ENCODE data around the gene TNS1. TPM values are rescaled to one million over a fixed set of nuclear protein-coding genes. Genes with fewer than 3 reads are reported as not detected.

Gene TNS1
- total RNA-seq, 1 donor: 116 TPM

DNA sequence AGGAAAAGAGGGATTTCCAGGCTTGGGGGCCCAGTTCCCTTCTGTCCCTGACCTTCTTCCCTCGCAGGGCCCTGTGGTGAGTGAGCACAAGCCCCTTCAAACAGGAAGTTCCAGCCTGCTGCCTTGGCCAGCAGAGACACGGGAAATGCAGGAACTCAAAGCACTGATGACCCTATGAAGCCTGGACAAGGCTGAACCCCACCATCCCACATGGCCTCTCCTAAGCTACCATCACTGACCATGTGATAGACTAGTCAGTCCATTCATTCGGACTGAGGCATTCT, 196.4 kb downstream of the TNS1 start:
- TF ChIP-seq, protein P1, sequence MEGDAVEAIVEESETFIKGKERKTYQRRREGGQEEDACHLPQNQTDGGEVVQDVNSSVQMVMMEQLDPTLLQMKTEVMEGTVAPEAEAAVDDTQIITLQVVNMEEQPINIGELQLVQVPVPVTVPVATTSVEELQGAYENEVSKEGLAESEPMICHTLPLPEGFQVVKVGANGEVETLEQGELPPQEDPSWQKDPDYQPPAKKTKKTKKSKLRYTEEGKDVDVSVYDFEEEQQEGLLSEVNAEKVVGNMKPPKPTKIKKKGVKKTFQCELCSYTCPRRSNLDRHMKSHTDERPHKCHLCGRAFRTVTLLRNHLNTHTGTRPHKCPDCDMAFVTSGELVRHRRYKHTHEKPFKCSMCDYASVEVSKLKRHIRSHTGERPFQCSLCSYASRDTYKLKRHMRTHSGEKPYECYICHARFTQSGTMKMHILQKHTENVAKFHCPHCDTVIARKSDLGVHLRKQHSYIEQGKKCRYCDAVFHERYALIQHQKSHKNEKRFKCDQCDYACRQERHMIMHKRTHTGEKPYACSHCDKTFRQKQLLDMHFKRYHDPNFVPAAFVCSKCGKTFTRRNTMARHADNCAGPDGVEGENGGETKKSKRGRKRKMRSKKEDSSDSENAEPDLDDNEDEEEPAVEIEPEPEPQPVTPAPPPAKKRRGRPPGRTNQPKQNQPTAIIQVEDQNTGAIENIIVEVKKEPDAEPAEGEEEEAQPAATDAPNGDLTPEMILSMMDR (IDR thresholded peaks at IDR 0.05; ENCODE audit: insufficient read depth, low read length): no peak
- H3K4me3 ChIP-seq (ENCODE audit: low read depth, low read length): no peak overlapping the region
- no peak for DNase-seq (ENCODE audit: low read depth)

DNA sequence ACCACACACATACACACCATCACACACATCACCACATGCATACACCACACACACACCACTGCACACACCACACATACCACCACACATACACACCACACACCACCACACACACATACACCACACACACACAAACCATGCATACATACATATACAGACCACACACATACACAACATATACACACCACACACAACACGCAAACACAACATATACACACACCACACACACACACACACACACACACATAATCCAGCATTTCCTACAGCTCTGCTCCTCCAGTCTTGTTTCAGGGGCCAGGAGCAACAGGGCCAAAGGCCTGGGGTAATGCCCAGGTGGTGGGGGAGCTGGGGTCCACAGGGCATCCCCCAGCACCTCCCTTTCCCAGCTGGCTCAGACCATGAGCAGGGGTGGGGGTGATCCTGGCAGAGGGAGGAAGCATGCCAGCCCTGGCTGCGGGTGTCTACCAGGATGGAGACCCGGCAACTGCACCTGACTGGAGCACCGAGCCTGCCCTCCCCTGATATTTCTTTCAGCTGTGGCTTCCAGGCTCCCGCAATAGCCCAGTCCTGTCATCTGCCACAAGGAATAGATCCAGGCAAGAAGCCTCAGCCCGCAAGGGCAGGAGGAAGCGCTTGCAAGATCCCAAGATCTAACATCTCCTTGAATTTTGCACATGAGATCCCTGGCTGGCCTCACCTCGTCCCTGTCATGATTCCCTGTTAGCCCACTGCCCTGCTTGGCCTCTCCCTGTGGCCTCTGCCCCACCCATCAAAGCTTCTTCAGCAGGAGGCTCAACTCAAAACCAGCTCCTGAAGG, 196.9 kb downstream of the TNS1 start:
- TF ChIP-seq, protein P1 (IDR thresholded peaks at IDR 0.05; ENCODE audit: insufficient read depth, low read length): no peak
- H3K4me3 ChIP-seq (ENCODE audit: low read depth, low read length): no peak overlapping the region
- DNase-seq (ENCODE audit: low read depth): no peak

DNA sequence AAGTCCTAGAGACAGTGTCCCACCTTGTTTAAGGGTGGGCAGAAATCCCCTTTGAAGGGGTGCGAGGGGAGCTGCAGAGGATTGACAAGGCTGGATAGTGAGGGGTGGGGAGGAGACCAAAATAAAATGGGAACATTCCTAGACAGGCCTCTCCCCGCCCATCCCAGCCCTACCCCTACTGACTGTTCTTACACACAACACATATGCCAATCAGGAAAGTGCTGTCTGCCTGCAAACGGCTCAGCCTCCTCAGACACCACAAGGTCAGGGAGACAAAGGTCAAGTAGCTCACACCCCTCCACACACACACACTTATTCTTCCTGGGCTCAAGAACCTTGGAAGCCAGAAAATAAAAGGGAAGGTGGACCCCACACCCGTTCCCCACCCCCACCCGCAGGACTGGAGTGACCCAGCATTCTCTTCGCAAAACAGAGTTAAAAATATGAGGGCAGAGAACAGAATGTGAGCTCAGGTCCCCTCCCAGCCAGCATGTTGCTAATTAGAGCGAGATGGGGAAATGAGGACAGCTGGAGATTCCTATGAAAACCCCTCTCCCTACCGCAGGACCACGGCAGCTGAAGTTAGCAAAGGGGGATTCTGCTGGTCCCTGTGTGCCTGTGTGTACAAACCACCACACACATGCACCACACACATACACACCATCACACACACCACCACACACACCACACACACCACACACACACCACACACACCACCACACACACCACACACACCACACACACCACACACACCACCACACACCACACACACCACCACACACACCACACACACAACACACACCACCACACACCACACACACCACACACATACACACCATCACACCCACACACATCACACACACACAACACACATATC, 197.8 kb downstream of the TNS1 start:
- peak; percentile 19 for DNase-seq (ENCODE audit: low read depth)
- H3K4me3 ChIP-seq (ENCODE audit: low read depth, low read length): no peak overlapping the region
- TF ChIP-seq, protein P1 (IDR thresholded peaks at IDR 0.05; ENCODE audit: insufficient read depth, low read length): no peak

DNA sequence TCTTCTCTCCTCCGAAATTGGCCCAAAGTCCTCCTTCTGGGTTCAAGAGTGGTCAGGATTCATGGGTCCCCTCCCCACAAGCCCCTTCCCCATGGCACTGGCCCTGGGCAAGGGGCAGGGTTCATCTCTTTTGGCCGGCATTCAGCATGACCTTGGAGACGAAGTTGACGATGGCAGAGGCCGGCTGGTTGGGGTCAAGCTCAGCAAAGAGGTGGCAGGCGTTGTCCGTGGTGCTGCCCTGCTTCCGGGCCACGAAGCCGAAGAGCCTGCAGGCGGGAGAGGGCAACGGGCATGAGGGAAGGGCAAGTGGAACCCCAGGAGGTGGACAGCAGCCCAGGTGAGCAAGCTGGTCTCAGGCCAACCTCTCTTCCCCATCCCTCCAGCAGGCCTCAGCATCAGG, 198.5 kb downstream of the TNS1 start:
- no peak for DNase-seq (ENCODE audit: low read depth)
- H3K4me3 ChIP-seq (ENCODE audit: low read depth, low read length): no peak overlapping the region
- TF ChIP-seq, protein P1 (IDR thresholded peaks at IDR 0.05; ENCODE audit: insufficient read depth, low read length): no peak

DNA sequence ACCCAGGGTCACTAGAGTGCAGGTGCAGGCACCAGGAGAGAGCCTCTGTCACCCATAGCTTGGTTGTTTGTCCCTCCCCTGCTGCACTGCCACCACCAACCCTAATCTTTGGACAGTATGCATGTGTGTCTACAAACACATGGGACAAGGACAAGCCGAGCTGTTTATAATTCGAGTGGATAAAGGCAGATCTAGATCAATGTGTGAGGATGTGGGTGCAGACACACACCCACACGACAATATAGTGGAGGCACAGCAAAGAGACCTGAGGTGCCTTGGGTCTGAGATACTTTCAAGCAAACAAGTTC, 199.2 kb downstream of the TNS1 start:
- TF ChIP-seq, protein P1 (IDR thresholded peaks at IDR 0.05; ENCODE audit: insufficient read depth, low read length): no peak
- DNase-seq (ENCODE audit: low read depth): no peak
- no peak overlapping the region for H3K4me3 ChIP-seq (ENCODE audit: low read depth, low read length)

DNA sequence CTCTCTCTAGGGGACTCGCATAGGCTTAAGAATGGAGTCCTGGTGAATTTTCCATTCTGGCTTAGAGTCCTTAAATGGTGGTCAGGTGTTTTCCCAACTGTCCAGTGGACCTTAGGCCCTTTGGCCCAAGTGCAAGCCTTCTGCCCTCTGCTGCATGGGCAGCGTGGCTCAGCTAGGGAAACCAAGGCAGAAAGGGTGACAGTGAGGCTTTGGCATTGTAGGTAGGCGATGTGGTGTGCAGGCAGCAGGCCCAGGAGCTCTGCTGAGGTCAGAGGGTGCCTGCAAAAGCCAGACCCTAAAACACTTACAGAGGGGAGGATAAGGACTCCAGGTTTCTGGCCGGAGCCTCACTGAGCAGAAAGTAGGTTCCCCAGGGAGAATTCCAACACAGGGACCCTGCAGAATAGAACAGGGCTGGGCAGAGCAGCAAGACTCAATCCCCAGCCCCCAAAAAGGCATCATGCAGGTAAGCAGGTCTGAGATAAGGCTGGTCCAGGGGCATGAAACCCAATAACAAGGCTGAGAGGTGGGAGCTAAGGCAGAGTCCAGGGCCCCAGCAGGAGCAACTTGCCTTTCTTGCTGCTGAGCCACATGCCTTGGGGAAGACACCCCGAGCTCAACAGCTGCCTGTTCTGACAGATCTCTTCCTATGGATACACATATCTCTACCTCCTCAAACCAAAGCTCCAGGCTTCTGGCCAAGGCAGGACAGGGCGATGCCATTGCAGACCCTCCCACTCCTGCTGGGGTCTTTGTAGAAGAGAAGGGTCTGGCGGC, 199.7 kb downstream of the TNS1 start:
- no peak overlapping the region for H3K4me3 ChIP-seq (ENCODE audit: low read depth, low read length)
- TF ChIP-seq, protein P1 (IDR thresholded peaks at IDR 0.05; ENCODE audit: insufficient read depth, low read length): no peak
- no peak for DNase-seq (ENCODE audit: low read depth)

All from fibroblast of the aortic adventitia (primary cell).